IMR-90 (cell line): Measurements from ENCODE around the gene RBKS. TPM values are rescaled to one million over a fixed set of nuclear protein-coding genes. Genes with fewer than 3 reads are reported as not detected.

ENCODE experiments used
- ATAC-seq: fragments of 200-7000 bp; cut with Tn5 transposase; 2 replicates; pipeline ENCODE4 v1.9.1; 2020; ENCODE audit warnings: low read depth, mild to moderate bottlenecking, moderate library complexity
- BruUV-seq: library from RNA; stranded (reverse); fragments of 400-500 nt; replicated peaks from 2 replicates; lab custom pipeline; 2021; lab: Mats Ljungman, UMichigan
- CTCF ChIA-PET: fragments of 300-600 bp; formaldehyde crosslinking; extraction: SDS; loops from one replicate; lab custom pipeline; 2021; ENCODE audit warnings: antibody characterized with exemption; lab: Yijun Ruan, JAX
- POLR2A ChIA-PET: fragments of 300-600 bp; sonication (Branson Sonifier 250); formaldehyde crosslinking; loops from one replicate; lab custom pipeline; 2022; ENCODE audit warnings: antibody characterized with exemption; ENCODE audit not compliant: unreplicated experiment; lab: Charles Lee
- DNase-seq: peaks from one replicate; pipeline ENCODE4 v3.0.0; 2013
- H2AFZ ChIP-seq: replicated peaks from 2 replicates; pipeline ENCODE3; 2013; ENCODE audit warnings: low read length, mild to moderate bottlenecking; ENCODE audit not compliant: poor library complexity
- H2AK5ac ChIP-seq: 2 replicates; pipeline ENCODE4 v1.6.1; 2013; ENCODE audit warnings: low read depth, low read length, inconsistent platforms
- H2AK9ac ChIP-seq: replicated peaks from 2 replicates; pipeline ENCODE3; 2013; ENCODE audit warnings: mild to moderate bottlenecking, low read depth, low read length, moderate library complexity; ENCODE audit not compliant: poor library complexity
- H2BK120ac ChIP-seq: 2 replicates; pipeline ENCODE4 v1.6.1; 2013; ENCODE audit warnings: low read depth, low read length, inconsistent platforms
- H2BK15ac ChIP-seq: 3 replicates; pipeline ENCODE4 v1.6.1; 2013; ENCODE audit warnings: low read depth, low read length, inconsistent platforms
- H2BK20ac ChIP-seq: 2 replicates; pipeline ENCODE4 v1.6.1; 2013; ENCODE audit warnings: low read depth, mild to moderate bottlenecking, inconsistent platforms, low read length, moderate library complexity
- H2BK5ac ChIP-seq: 2 replicates; pipeline ENCODE4 v1.6.1; 2013; ENCODE audit warnings: mild to moderate bottlenecking, low read depth, low read length, inconsistent platforms; ENCODE audit not compliant: poor library complexity, severe bottlenecking
- H3K14ac ChIP-seq: replicated peaks from 2 replicates; pipeline ENCODE4 v1.6.1; 2013; ENCODE audit warnings: low read depth, low read length, inconsistent platforms
- H3K18ac ChIP-seq: 2 replicates; pipeline ENCODE4 v1.6.1; 2013; ENCODE audit warnings: low read depth, low read length, control low read depth
- H3K23ac ChIP-seq: 2 replicates; pipeline ENCODE4 v1.6.1; 2013; ENCODE audit warnings: low read depth, low read length, inconsistent platforms
- H3K27ac ChIP-seq: 2 replicates; pipeline ENCODE4 v1.5.1; 2013; ENCODE audit warnings: mild to moderate bottlenecking, control low read depth, low read length; ENCODE audit not compliant: insufficient read depth
- H3K27me3 ChIP-seq: 2 replicates; pipeline ENCODE4 v1.6.1; 2013; ENCODE audit warnings: low read length; ENCODE audit not compliant: control insufficient read depth, insufficient read depth
- H3K36me3 ChIP-seq: 2 replicates; pipeline ENCODE4 v1.6.1; 2013; ENCODE audit warnings: low read length, mixed read lengths; ENCODE audit not compliant: control insufficient read depth, insufficient read depth
- H3K4ac ChIP-seq: 2 replicates; pipeline ENCODE4 v1.6.1; 2013; ENCODE audit warnings: low read depth, low read length, inconsistent platforms
- H3K4me1 ChIP-seq: 2 replicates; pipeline ENCODE4 v1.6.1; 2013; ENCODE audit warnings: low read length, mixed read lengths; ENCODE audit not compliant: control insufficient read depth, insufficient read depth
- H3K4me2 ChIP-seq: 2 replicates; pipeline ENCODE4 v1.6.1; 2013; ENCODE audit warnings: low read depth, mild to moderate bottlenecking, control low read depth, low read length, moderate library complexity
- H3K4me3 ChIP-seq: 2 replicates; pipeline ENCODE4 v1.5.1; 2013; ENCODE audit warnings: low read depth, mild to moderate bottlenecking, control low read depth, low read length, moderate library complexity; ENCODE audit not compliant: insufficient read depth
- H3K56ac ChIP-seq: 2 replicates; pipeline ENCODE4 v1.6.1; 2013; ENCODE audit warnings: low read length, inconsistent platforms; ENCODE audit not compliant: insufficient read depth; ENCODE audit errors: extremely low read depth
- H3K79me1 ChIP-seq, 2 experiments: 2 replicates each; pipeline ENCODE4 v1.6.1; 2013; ENCODE audit warnings: low read length in 2 of 2, inconsistent platforms in 1 of 2, low read depth in 1 of 2
- H3K9ac ChIP-seq: 2 replicates; pipeline ENCODE4 v1.6.1; 2013; ENCODE audit warnings: low read depth, low read length, control low read depth
- H3K9me1 ChIP-seq: 2 replicates; pipeline ENCODE4 v1.6.1; 2013; ENCODE audit warnings: low read length, inconsistent platforms; ENCODE audit not compliant: insufficient read depth
- H3K9me3 ChIP-seq: 2 replicates; pipeline ENCODE4 v1.6.1; 2013; ENCODE audit warnings: low read length; ENCODE audit not compliant: control insufficient read depth, insufficient read depth
- H4K20me1 ChIP-seq: 2 replicates; pipeline ENCODE4 v1.6.1; 2013; ENCODE audit warnings: low read length, inconsistent platforms; ENCODE audit not compliant: insufficient read depth
- H4K5ac ChIP-seq: 2 replicates; pipeline ENCODE4 v1.6.1; 2013; ENCODE audit warnings: mild to moderate bottlenecking, low read depth, low read length, control low read depth
- H4K8ac ChIP-seq, 2 experiments: 2 replicates each; pipeline ENCODE4 v1.6.1; 2013; ENCODE audit warnings: low read depth in 2 of 2, low read length in 2 of 2, control low read depth in 1 of 2, inconsistent platforms in 1 of 2
- H4K91ac ChIP-seq: 2 replicates; pipeline ENCODE4 v1.6.1; 2013; ENCODE audit warnings: low read depth, low read length, inconsistent platforms; ENCODE audit not compliant: insufficient read depth
- BHLHE40 ChIP-seq: fragments of 150-350 bp; IDR thresholded peaks from 2 replicates; pipeline ENCODE4 v1.6.1; 2016; ENCODE audit warnings: mild to moderate bottlenecking, low read depth, low read length
- CHD1 ChIP-seq: IDR thresholded peaks from 2 replicates; pipeline ENCODE4 v1.6.1; 2012; ENCODE audit warnings: low read depth, low read length, improper control_type of control experiment
- CTCF ChIP-seq: conservative IDR thresholded peaks from 2 replicates; pipeline ENCODE4 v1.5.1; 2012; ENCODE audit warnings: mild to moderate bottlenecking, low read depth, low read length, improper control_type of control experiment
- ELK1 ChIP-seq: fragments of 150-350 bp; IDR thresholded peaks from 2 replicates; pipeline ENCODE4 v1.6.1; 2016; ENCODE audit warnings: low read depth, mild to moderate bottlenecking, low read length, moderate library complexity, borderline replicate concordance
- RAD21 ChIP-seq: IDR thresholded peaks from 2 replicates; pipeline ENCODE4 v1.6.1; 2012; ENCODE audit warnings: low read length, improper control_type of control experiment
- RCOR1 ChIP-seq: IDR thresholded peaks from 2 replicates; pipeline ENCODE4 v1.6.1; 2012; ENCODE audit warnings: mild to moderate bottlenecking, low read length, improper control_type of control experiment; ENCODE audit not compliant: insufficient replicate concordance
- WGBS, 2 experiments: methylation state at CpG; one replicate each; pipeline versions ENCODE4 v1.1.5 to v1.1.7; 2013; ENCODE audit warnings: missing lambda C conversion rate in 2 of 2; ENCODE audit not compliant: insufficient read length in 1 of 2; ENCODE audit errors: extremely low coverage in 2 of 2; 5-methylcytosine and 5-hydroxymethylcytosine counted together
- dilution Hi-C: fragments of 300-500 bp; cut with HindIII; formaldehyde crosslinking; loops from one replicate; pipeline ENCODE4 v1.14.3; 2018; ENCODE audit warnings: low sequenced_read_pairs; ENCODE audit not compliant: unreplicated experiment
- in situ Hi-C: fragments of 300-500 bp; cut with MboI; formaldehyde crosslinking; loops from 3 replicates; pipeline ENCODE4 v1.14.3; 2019; ENCODE audit warnings: low sequenced_read_pairs, inconsistent platforms, mixed read lengths
- intact Hi-C: fragments of 100-400 bp; cut with micrococcal nuclease; formaldehyde crosslinking; loops from 2 replicates; pipeline ENCODE4 v1.10.0; 2022
- polyA plus RNA-seq, 3 experiments: library from polyadenylated mRNA; depleted of rRNA; stranded (reverse); fragments of >200 nt; gene quantifications; 2 replicates each; pipeline ENCODE4 v1.2.3, GENCODE V29; 2012; ENCODE audit warnings: low replicate concordance in 1 of 3
- total RNA-seq: library from RNA; depleted of rRNA; stranded (reverse); fragments of >200 nt; gene quantifications from 2 replicates; pipeline ENCODE4 v1.2.3, GENCODE V29; 2012

RBKS gene
- total and polyA plus RNA-seq, 2 of the 4 experiments (the other 2 are of a cell fraction), result 1.1 to 1.4 TPM

GRCh38 chr2:27909901-27910300 lies 19.7 kb upstream of the RBKS start:
- no peak overlapping the region for H2AK5ac ChIP-seq
- no peak overlapping the region for H4K8ac ChIP-seq
- no peak overlapping the region for H2BK5ac ChIP-seq
- H3K27me3 ChIP-seq, result no peaks in the 10 kb centered on the region
- peaks cover 2% of the 10 kb centered on the region; the same call in 1 of the 2 replicates for H3K4me1 ChIP-seq
- in situ Hi-C loops, result no loop called here
- no peak overlapping the region; the same call in 1 of the 2 replicates for H4K91ac ChIP-seq
- H2BK20ac ChIP-seq, result no peak overlapping the region
- H3K79me1 ChIP-seq, result peaks cover 3 to 5% of the 10 kb centered on the region in 2 experiments; a peak in 2 of 4 replicates
- intact Hi-C loops, result no loop called here
- no peaks in the 10 kb centered on the region for H3K36me3 ChIP-seq
- no peak overlapping the region for H2AK9ac ChIP-seq
- ATAC-seq, result no peak
- no peak overlapping the region for H3K23ac ChIP-seq
- WGBS, 2 experiments, result no CpG with 5 or more reads among the region's 2 CpGs
- H3K9me3 ChIP-seq, result no peaks in the 10 kb centered on the region
- no peak overlapping the region for H3K27ac ChIP-seq
- H3K4me2 ChIP-seq, result no peak overlapping the region
- ChIA-PET POLR2A (no interaction called here), CTCF (interaction anchor here (0.7 to 1.3 kb wide), 2 partner anchors 11 to 894 kb away, joined by 3 to 4 read pairs; no protein-coding TSS in a partner anchor)
- no peaks in the 10 kb centered on the region for H4K20me1 ChIP-seq
- H3K14ac ChIP-seq, result no peak overlapping the region
- no peak overlapping the region for H4K5ac ChIP-seq
- dilution Hi-C loops, result no loop called here
- no peak overlapping the region for H2BK120ac ChIP-seq
- no peak overlapping the region for H3K4ac ChIP-seq
- TF ChIP-seq CHD1 (no peak), BHLHE40 (no peak), RAD21 (no peak), RCOR1 (no peak), ELK1 (no peak), CTCF (no peak)
- H3K4me3 ChIP-seq, result no peak overlapping the region
- no peak overlapping the region for H2BK15ac ChIP-seq
- DNase-seq, result no peak
- no peak overlapping the region for H3K9ac ChIP-seq
- no peak overlapping the region for H2AFZ ChIP-seq
- no peak overlapping the region for H3K56ac ChIP-seq
- no TSS peak for BruUV-seq
- no peaks in the 10 kb centered on the region for H3K9me1 ChIP-seq
- H3K18ac ChIP-seq, result no peak overlapping the region
